Tibial nerve (tissue), 4 donors: ENCODE results near the gene TXLNB. TPM values are rescaled to one million over a fixed set of nuclear protein-coding genes. Genes with fewer than 3 reads are reported as not detected.

Source experiments
- DNase-seq, 2 donors: peaks; one replicate each; pipeline ENCODE4 v3.0.0-alpha.2; 2019; ENCODE audit warnings: low spot score in 2 of 2
- H3K27ac ChIP-seq, 4 donors: fragments of 200-600 bp; sonication (generic) in 3 of 4; one replicate each; pipeline ENCODE4 v1.5.1; 2017 to 2019; ENCODE audit warnings: mild to moderate bottlenecking in 1 of 4
- H3K27me3 ChIP-seq, 2 donors: fragments of 200-600 bp; sonication (generic) in 1 of 2; one replicate each; pipeline versions ENCODE4 v1.5.1 to v1.6.0; 2017 to 2019
- H3K36me3 ChIP-seq, 3 donors: fragments of 200-600 bp; sonication (generic); one replicate each; pipeline ENCODE4 v1.5.1; 2018 to 2019
- H3K4me1 ChIP-seq, 4 donors: fragments of 200-600 bp; sonication (generic) in 3 of 4; one replicate each; pipeline ENCODE4 v1.5.1; 2017 to 2019
- H3K4me3 ChIP-seq, 4 donors: fragments of 200-600 bp; sonication (generic) in 3 of 4; one replicate each; pipeline ENCODE4 v1.5.1; 2017 to 2019; ENCODE audit warnings: mild to moderate bottlenecking in 1 of 4, moderate library complexity in 1 of 4
- H3K9me3 ChIP-seq, 4 donors: fragments of 200-600 bp; sonication (generic) in 3 of 4; one replicate each; pipeline ENCODE4 v1.5.1; 2017 to 2019
- CTCF ChIP-seq, 5 experiments: fragments of 200-600 bp in 3 of 5; fragments of 450-650 bp in 2 of 5; sonication (generic) in 3 of 5; IDR thresholded peaks; one replicate each; pipeline ENCODE4 v1.5.1; 2016 to 2019; ENCODE audit warnings: antibody characterized with exemption in 5 of 5, mild to moderate bottlenecking in 3 of 5, moderate library complexity in 2 of 5
- EP300 ChIP-seq, 2 donors: sonication (generic); formaldehyde crosslinking; IDR thresholded peaks; one replicate each; pipeline ENCODE4 v1.6.1; 2017; ENCODE audit warnings: antibody characterized with exemption in 2 of 2, mild to moderate bottlenecking in 1 of 2
- POLR2A ChIP-seq, 2 donors: fragments of 450-650 bp; IDR thresholded peaks; one replicate each; pipeline ENCODE4 v1.6.1; 2017; ENCODE audit warnings: antibody characterized with exemption in 2 of 2, mild to moderate bottlenecking in 2 of 2, moderate library complexity in 2 of 2
- WGBS, 2 donors: methylation state at CpG; one replicate each; pipeline ENCODE4 v1.1.5; 2018; 5-methylcytosine and 5-hydroxymethylcytosine counted together
- total RNA-seq, 4 donors: library from RNA; depleted of rRNA; stranded (reverse); fragments of >200 nt; gene quantifications; one replicate each; pipeline ENCODE4 v1.1.0, GENCODE V29; 2016

The TXLNB gene
- total RNA-seq, 4 donors from 2014 or later: under 0.01 to 0.63 (median 0.26) TPM

DNA sequence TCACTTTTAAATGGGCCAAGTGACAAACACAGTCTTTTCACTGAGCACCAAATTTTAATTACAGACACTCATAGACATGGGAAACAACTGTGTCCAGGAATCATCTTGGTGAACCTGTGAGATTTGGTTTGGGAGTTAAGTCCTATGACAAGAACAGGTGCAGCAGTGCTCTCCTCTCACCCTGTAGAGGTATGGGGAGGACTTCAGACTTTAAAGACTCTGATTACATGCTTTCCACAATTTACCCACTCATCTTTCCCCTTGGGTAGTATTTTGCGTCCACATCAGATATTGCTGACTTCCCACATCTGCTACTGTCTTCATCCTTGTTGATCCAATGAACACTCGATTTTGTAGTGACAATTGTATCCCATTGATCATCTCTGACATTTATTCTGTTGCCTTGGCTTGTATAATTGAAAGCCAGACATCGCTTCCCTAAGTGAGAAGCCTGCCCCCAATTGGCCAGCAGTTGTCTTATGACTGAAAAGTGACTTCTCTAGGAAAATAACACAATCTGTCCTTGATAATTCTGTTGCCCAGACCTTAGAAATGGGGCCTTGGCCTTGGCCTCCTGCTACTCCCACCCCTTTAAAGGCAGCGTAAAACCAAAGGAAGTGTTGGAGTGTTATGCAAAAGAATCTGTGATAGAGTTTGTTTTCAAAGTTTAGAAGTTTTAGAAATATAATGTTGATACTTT lies 40.0 kb downstream of the TXLNB start:
- Histone ChIP-seq H3K27ac (peak overlapping the region in 2 of 4 donors; percentile 3 to 47), H3K4me1 (peaks cover 0 to 28% (median 7%) of the 10 kb centered on the region in 4 donors)
- 76 to 78% methylated on average over 4 of the region's 4 CpGs for WGBS, 2 donors

DNA sequence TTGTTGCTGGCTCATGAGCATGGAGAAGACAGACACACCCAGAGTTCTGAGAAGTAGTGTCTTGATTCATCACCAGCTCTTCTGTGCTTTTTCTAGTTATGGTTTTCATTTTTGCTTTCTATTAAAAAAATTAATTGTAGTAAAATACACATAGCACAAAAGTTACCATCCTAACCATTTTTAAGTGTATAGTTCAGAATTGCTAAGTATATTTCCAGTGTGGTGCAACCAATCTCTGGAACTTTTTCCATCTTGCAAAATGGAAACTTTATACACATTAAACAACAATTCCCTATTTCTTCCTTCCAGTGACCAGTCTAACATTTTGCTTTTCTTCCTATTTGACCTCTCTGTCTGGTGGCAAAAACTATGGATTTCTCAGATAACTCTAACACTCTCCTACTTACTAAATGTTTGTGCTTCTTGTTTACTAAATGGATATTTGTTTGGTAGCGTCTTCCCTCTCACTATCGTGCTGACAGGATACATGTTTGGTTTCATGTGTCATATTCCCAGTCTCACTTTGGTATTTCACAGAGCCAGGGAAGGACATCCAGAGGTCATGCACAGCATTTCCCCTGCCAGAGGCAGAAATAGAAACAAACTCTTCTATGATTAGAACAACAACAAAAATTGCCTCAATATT lies 40.6 kb downstream of the TXLNB start:
- no peaks in the 10 kb centered on the region for H3K27me3 ChIP-seq
- H3K36me3 ChIP-seq: no peaks in the 10 kb centered on the region
- 15 to 22% methylated on average over 2 of the region's 2 CpGs for WGBS, 2 donors
- no peak overlapping the region for H3K4me3 ChIP-seq
- peaks cover 0 to 25% (median 7%) of the 10 kb centered on the region in 4 donors for H3K4me1 ChIP-seq
- DNase-seq: no peak
- peak overlapping the region in 2 of 4 donors; percentile 3 to 12 for H3K27ac ChIP-seq
- TF ChIP-seq CTCF (IDR thresholded peaks at IDR 0.05) (no peak), EP300 (IDR thresholded peaks at IDR 0.05) (peak in 1 of 2 donors; percentile 13)
- H3K9me3 ChIP-seq: no peaks in the 10 kb centered on the region

More for the DNA sequence above, 40.0 kb downstream of the TXLNB start:
- H3K9me3 ChIP-seq: no peaks in the 10 kb centered on the region
- no peak overlapping the region for H3K4me3 ChIP-seq
- no peaks in the 10 kb centered on the region for H3K27me3 ChIP-seq
- no peaks in the 10 kb centered on the region for H3K36me3 ChIP-seq
- no peak for DNase-seq
- no peak for TF ChIP-seq POLR2A (IDR thresholded peaks at IDR 0.05)
- TF ChIP-seq CTCF (IDR thresholded peaks at IDR 0.05): no peak
- TF ChIP-seq EP300 (IDR thresholded peaks at IDR 0.05): no peak

DNA sequence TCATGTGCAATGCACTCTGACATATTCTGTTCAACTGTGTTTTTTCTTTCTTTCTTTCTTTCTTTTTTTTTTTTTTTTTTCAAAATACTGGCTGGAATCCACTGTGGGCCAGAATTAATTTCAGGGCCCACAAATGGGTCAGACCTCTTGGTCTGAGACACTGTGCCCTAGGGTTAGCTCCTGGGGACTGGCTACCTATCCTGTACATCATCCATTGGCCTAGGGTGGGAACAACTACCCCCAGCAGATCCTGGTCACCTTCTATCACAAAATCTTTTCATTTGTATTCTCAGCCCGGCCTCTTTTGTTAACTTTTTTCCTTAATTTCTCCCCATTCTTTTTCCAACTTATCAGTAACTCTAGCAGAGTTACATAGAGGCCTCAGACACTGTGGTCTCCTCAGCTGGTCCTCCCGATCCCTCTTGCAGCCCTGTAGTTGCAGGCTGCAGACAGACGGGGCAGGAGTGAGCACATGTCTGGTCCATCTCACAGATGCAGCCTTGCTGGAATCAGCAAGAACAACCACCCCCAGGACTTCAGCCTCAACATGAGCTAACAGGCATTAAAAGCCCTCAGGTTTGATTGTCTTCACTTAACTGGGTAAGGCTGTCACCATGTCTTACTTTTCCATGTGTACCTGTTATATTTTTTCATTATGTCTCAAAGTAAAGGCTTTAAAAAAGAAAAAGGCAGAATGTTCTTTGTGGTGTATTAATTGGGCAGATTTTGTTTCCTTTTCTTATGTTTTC lies 41.3 kb downstream of the TXLNB start:
- H3K27me3 ChIP-seq: no peaks in the 10 kb centered on the region
- TF ChIP-seq CTCF (IDR thresholded peaks at IDR 0.05): peak; percentile 41 to 65 (median 59)
- TF ChIP-seq EP300 (IDR thresholded peaks at IDR 0.05): no peak
- no peak for TF ChIP-seq POLR2A (IDR thresholded peaks at IDR 0.05)
- peak overlapping the region in 2 of 4 donors; percentile 3 to 31 for H3K27ac ChIP-seq
- H3K36me3 ChIP-seq: no peaks in the 10 kb centered on the region
- peak in 1 of 2 donors; percentile 36 for DNase-seq
- no peaks in the 10 kb centered on the region for H3K9me3 ChIP-seq
- WGBS, 2 donors: 58 to 61% methylated on average over 3 of the region's 3 CpGs
- peaks cover 0 to 23% (median 7%) of the 10 kb centered on the region in 4 donors for H3K4me1 ChIP-seq
- H3K4me3 ChIP-seq: no peak overlapping the region

GRCh38 chr6:139249395-139249794 lies 42.4 kb downstream of the TXLNB start:
- no peak for TF ChIP-seq CTCF (IDR thresholded peaks at IDR 0.05)
- no peak for TF ChIP-seq POLR2A (IDR thresholded peaks at IDR 0.05)
- TF ChIP-seq EP300 (IDR thresholded peaks at IDR 0.05): no peak
- whole genome bisulfite sequencing, 2 donors: 81 to 82% methylated on average over 4 of the region's 4 CpGs
- Histone ChIP-seq H3K27ac (no peak overlapping the region), H3K36me3 (no peaks in the 10 kb centered on the region), H3K9me3 (no peaks in the 10 kb centered on the region), H3K27me3 (no peaks in the 10 kb centered on the region), H3K4me3 (no peak overlapping the region), H3K4me1 (peaks cover 0 to 23% (median 7%) of the 10 kb centered on the region in 4 donors)
- no peak for DNase-seq
